NCI-H2107 treated with DMSO at 0.1 percent for 48 hours (cell line): ENCODE data around the gene KCTD3.

Source experiments
- DNase-seq: peaks from one replicate; lab custom pipeline; 2025; ENCODE audit not compliant: unreplicated experiment; lab: John Stamatoyannopoulos, UW

KCTD3 gene

DNA sequence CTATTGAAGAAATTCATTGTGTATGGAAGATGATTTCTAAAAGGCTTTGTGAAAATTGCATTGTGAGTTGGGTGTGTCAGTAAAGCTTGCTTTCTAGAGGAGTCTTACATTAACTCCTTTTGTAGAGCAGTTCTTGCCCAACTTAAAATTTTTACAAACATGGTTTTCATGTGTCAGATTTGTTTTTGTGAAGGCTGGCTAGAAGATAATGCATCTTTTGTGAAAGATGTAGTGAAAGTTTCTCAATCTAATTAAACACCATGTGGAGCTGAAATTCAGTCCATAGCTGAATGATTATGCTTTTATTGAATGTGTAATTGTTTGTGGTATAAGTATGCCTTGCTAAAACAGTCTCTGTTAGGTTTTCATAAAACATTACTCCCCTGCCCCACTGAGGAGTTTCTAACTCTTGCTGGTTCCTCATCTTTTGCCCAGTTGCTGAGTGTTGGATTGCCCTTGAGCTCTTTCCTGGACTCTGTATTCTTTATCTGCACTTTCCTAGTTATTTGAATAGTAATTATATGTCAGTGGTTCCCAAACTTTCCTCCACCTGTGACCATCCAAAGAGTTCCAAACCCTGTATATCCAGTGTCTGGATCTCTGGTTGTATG is 38.0 kb downstream of the KCTD3 start:
- no peak for DNase-seq

DNA sequence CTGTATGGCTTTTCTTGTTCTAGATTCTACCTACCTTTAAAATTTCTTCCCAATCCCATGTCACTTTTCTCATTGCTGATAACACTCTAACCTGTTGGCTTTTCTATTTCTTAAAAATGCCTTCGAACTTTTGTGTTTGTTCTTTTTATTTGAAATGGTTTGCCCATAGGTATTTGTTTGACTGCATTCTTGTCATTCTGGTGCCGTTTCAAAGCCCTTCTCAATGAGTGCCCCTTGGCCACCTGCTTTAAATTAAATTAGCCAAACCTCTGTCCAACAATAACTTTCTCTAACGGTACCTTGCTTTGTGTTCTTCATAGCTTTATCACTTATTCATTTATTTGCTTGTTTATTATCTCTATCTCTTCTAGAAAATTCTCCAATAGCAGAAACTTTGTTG is 38.9 kb downstream of the KCTD3 start:
- DNase-seq = no peak

DNA sequence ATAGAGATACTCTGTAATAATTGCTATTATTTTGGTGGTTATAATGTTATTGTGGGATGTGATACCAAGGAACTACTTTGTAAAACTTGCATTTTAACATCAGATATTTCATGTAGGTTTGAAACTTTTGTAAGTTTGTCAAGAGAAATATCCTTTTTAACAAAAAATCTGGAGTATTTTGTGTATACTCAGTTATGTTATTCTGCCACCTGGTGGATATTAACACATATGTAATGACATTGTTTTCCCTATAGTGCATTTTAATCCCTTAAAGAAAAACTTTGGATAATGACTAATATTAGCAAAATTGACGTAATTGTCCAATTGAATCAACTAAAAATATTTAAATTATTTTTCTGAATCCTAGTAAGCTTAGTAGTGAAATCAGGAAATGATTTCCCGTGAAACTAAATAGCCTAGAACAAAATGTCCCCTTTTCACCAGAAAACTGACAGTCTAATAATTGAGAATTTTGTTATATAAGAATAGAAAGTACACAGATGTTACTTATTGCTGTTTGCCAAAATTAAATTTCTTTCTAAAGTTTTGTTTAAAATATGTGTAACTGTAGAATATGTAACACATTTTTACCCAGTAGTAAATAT is 39.6 kb downstream of the KCTD3 start:
- no peak for DNase-seq

DNA sequence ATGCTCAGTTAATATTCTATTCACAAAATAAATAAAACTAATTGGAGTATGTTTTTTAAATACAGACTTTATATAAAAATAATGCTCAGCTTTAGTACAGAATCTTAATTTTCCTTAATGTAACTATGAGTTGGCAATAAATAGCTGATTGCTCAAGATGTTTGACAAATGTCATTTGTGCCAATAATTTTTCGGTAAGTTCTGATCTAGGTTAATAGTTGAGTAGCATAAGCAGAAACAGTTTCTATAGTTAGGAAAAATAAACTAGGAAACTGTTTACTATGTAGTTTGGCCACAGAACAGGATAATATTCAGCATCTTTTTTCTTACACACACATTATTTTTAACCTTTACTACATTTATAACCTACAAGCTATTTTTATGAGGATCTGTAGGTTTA is 40.3 kb downstream of the KCTD3 start:
- no peak for DNase-seq

DNA sequence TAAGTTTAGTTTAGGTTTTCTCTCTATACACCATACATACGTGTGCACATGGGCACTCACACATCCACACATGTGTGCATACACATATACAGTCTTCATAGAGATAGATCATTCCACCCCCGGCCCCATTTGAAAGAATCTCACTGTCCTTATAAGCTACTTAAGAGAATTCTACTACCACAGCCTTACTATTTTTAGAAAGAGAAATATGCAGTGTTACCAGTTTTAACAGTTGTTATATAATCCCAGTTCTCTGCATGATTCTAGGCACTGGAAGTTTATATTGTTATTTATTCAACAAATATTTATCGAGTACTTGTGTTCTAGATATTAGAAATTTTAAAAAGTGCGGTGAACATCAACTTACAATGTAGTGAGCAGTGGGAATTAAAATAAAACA is 41.5 kb downstream of the KCTD3 start:
- no peak for DNase-seq

DNA sequence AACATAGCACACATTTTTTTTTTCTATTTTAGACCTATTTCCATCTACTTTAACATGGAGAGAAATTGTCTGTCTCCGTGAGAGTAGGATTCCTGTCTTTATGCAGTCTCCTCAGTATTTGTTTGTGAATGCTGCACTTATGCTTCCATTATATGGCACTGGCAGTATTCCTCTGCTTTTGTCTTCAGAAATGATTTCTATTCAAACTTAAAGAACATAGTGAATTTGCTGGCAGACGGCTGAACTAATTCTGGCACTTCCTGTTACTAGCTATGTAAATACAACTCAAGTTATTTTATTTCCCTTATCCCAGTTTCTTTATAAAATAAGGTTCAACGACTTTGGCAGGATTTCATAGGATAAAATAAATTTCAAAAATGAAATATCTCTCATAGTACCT is 45.3 kb downstream of the KCTD3 start:
- DNase-seq = no peak

DNA sequence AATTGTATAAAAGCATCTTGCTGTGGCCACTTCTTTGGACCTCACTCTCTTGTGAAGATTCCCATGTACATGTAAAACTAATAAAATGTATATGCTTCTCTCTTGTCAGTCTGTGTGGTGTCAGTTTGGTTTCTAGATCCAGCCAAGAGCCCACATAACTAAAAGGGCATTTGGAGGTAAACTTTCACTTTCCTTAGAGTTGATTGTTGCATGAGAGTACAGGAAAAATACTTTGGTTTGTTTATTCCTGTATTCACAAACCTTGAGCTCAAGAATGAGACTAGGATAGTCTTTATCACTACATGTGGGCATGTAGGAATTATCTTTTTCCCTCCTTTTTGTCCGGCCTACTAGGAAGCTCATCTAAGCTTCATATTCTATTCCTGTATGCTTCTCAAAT is 50.9 kb downstream of the KCTD3 start:
- DNase-seq = no peak

DNA sequence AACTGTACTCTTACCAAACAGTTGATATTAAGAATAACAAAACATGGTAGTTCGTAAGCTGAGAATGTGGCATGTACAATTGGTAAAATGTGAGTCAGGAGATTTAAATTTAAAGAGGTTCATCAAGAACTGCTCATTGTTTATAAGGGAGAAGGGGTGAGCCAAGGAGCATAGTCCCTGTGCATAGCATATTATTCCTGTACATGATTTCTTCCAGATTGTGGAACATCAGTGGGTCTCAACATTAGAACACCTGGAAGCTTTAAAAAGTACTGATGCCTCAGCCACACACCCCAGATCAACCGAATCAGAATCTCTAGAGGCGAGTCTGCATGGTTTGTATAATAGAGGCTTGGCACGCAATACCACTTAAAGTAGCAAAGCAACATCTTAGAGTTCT is 56.1 kb downstream of the KCTD3 start:
- no peak for DNase-seq

DNA sequence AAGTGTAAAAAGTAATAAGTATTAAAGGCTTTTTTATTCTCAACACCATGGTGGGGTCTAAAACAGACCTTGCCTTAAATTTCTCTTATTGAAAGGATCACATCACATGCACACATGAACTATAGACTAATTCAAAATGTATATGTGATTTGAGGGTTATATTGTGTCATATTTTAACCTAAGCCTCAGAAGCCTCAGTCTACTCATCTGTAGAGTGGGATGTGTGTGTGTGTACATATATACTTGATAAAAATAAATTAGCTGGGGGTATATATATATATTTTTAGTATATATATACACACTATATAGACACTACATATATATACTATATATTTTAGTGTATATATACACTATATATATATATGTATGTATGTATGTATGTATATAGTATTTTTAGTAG is 58.8 kb downstream of the KCTD3 start:
- DNase-seq = no peak

DNA sequence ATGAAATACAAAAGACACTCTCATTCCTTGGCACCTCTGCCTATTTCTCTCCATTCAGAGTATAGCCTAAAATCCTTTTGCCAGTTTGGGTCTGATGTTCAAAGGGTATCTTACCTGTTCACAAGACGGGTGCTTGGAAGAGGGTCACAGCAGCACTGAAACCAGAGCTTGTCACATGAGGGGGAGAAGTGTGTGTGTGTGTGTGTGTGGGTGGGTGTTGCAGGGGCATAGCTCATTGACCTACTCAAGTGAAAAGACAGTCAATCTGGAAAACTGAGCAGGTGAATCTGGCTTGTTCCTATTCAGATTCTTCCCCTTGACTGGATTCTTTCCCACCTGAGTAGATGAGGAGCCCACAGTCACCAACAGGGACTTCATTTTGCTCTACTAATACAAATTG is 63.9 kb downstream of the KCTD3 start:
- no peak for DNase-seq

DNA sequence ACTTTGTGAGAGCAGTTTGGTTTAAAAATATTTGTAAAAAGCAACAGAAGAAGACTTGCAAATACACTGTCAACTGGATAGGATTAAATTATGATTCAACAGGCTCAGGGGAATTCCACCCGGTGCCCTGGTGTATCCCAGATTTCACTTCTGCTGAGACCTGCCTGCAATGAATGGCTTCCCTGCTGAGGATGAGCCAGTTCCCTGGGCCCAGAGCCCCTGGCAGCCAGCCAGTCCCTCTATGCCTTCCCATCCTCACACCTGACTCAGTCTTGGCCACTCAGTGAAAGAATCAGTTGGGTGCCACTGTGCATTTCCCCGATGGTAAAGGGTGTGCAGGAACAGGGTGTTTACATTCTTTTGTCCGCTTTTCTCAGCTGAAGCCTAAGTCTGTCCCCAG is 64.4 kb downstream of the KCTD3 start:
- DNase-seq = peak; percentile 93

DNA sequence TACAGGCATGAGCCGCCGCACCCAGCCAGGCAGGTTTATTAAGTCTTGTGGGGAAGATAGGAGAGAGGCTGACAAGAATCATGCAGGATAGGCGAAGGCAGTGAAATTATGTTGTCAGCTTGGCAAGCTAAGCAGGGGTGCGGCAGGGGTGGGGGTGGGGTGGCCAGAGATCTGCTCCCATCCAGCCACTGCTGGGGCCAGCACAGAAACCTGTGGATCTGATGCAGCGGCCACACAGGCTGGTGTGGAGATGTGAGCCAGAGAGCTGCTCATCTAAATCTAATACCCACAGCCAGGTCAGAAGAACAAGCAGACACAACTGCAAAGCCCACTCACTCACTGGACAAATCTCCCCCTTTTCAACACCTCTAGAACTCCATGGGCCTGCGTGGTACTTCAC is 68.7 kb downstream of the KCTD3 start:
- DNase-seq = no peak

DNA sequence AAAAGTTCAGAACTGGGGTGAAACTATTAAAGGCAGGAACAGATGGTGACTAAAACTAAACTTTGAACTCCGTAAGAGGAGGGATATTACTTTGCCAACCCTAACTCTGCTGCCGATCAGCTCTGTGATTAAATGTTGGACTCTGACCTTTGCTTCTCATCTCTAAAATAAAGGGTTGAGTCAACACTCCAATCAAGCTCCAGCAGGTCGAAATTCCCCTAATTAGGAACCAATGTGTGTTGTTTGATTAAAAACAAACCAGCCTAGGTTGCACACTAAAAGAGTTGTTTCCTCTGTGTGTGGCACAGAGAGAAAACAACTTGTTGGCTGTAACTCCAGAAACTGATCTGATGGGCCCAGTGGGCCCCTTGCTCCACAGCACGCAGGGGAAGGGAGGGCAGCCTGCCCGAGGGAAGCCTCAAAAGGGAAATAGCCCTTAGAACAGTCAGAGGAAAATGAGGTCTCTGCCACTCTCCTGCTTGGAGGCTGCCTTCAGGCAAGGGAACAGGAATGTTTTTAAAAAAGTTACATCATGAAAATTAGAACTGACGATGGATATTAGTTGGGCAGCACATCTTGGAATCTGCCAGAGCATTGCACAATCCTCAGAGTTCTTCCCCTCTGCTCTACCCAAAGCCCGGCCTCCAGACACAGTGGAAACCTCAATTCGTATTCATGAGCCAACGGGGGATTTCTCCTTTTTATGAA is 69.3 kb downstream of the KCTD3 start:
- no peak for DNase-seq

DNA sequence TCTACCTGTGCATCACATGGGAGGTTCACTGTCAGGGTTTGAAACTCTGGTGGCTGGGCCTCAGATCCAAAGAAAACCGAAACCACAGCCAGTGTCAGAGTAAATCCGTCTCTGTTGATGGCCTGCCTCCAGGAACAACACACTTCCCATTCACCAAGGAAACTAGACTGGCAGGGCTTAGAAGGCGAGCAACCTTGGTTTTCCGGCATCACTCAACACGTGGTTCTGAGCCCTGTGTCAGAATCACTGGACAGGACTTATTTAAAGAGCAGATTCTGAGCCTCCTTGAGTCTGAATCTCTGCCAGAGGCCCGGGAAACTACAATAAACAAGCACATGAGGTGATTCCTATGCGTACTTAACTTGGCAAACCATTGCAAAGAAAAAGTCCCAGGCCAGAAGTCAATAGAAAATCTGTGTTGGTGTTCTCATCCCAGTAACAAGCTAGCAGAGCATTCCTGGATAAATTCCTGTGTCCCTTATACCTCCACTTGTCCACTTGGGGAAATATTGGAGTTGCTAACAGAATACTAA is 70.0 kb downstream of the KCTD3 start:
- no peak for DNase-seq

DNA sequence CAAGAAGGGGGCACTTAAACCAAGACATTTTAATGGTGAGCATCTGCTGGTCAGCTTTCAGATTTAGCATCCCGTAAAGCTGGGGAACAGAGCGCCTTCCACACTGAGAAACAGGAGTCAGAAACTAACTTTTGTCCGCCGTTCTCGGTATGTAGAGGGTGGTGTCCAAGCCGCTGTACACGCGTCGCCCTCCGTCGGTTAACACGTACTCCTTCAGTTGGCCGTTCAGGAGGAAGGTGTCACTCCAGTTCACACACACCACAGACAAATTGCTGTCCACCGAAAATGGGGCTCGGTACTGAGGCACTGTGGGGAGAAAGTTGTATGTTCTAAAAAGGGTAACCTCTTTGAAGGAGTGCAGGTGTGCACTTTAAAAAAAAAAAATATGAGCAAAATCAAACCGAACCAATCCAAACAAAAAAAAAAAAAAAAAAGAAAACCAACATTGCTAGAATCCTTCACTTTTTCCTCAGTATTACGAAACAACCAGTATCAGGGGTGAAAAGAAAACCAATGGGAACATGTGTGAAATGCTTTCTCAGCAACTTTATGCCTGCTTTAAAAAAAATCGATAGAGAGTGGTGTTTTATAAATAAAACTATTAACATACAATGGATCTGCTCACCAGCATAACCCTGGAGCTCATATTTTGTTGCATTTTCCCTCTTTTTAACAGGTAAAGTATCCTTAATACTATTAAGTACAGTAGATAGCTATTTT is 73.5 kb downstream of the KCTD3 start:
- no peak for DNase-seq

DNA sequence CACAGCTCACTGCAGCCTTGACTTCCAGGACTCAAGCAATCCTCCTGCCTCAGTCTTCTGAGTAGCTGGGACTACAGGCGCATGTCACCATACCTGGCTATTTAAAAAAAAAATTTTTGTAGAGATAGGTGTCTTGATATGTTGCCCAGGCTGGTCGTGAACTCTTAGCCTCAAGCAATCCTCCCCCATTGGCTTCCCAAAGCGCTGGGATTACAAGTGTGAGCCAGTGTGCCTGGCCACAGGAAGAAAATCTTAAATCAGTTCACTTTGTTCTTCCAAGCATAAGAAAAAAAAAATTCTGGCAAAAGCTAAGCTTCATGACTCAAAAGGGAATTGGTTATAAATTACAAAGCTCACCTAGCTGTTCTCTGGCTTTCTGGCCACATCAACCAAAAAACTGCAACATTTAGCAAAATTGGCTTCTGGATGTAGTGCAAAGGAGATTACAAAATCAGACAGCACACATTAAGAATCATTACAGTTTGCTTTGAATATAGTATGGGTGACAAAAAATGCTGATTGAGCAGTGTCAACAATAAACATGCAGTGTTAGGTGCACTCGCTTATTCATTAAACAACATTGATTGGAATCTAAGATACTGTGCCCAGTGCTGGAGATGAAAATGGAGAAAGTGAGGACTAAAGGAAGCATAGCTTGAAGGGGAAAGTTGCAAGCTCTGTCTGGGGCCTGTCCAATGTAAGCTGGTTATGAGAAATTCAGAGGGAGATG is 76.7 kb downstream of the KCTD3 start:
- no peak for DNase-seq

DNA sequence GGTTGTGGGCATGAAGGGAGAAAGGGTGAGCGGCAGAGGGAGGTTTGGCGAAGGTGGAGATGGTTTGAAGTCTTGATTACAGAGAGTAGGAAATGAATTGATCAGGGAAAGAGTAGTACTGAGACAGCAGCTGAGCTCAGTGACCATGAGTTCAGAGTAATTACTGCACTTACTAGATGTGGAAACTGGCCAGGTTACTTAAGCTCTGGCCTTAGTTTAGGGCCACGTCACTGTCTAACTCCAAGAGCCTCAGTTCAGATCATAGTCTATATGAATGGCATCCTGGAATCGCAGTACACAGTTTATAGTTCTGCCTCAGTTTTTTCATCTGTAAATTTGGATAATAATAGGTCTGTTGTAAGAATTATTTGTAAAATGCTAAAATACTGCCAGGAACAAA is 78.1 kb downstream of the KCTD3 start:
- DNase-seq = no peak

DNA sequence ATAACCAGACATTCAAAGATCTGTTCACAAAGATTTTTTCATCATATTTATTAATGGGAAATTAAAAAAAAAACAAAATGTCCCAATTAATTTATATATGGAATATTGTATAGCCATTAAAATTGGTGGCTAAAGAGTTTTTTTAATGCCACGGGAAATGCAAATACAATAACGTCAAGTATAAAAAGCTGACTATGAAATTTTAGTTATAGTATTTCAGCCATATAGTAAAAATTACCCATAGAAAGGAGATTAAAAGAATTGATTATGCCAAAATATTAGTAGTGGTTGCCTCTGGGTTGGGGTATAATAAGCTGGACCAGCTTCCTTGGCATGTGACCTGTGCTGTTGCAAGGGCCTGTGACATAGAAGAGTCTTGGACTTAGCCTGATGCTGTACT is 78.8 kb downstream of the KCTD3 start:
- DNase-seq = no peak

DNA sequence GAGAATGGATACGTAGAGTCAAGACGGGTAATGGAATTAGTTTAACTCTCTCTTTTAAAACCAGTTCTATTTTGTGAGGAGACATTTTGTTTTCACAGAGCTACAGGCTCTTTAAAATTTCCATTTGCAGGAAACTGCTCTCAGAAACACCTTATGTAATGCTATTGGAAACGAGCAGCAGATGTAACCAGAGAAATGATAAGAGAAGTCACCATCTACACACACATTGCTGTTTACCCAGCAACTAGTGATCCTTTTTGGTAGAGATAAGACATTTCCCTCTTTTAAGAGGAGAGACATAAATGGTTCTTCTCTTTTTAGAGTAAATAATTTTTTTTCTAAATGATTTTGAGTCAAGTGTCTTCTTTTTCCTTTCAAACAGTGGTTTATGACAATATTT is 80.6 kb downstream of the KCTD3 start:
- no peak for DNase-seq

DNA sequence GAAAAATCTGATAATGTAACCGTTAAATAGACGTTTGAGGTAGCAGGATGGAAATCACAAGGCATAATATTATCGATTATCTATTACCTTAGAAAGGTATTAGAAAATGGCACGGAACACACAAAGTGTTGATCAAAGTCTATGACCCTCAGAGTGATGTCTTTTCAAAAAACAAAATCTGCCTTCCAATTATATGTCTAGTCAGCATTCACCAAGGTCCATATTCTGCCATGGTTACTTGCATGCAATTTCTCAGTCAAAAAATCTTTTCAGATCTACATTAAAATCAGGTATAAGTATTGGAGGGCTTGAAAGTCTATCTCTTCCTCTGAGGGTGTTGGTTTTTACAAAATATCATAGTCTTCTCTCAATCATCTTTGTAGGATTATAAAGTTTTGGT is 81.9 kb downstream of the KCTD3 start:
- DNase-seq = no peak

DNA sequence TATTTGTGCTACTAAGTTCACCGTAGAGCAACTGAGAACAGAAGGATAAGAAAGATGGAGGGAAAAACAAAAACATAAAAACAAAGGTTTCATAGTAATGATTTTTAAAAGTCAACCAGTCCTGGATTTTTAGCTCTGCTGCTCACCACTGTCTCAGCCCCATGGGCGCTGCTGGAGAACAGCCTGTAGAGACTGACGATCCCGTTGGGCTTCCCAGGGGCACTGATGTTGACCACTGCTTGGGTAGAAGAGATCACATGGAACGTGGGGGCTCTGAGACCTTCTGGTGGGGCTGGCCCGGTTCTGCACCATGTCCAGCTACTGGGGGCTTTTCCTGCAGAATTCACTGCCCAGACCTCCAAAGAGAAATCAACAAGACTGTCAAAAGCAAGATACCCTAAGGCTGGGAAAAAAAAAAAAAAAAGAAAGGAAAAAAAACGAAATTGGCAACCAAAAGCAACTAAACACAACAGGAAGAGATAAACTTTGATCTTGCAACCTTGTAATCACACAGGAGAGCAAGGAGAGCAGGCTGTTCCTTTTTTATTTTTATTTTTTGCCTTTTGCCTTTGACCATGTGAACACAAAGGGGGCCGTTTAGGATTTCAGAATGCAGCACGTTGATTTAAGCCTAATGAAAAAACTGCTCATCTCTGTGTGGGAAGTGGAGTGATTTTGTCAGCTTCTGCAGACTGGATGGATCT is 83.5 kb downstream of the KCTD3 start:
- no peak for DNase-seq
